GM10248 (cell line): ENCODE measurements around the gene PRRT1B.

Experiments
- CTCF ChIA-PET: fragments of 300-600 bp; sonication (Branson Sonifier 250); formaldehyde crosslinking; extraction: SDS; loops from one replicate; lab custom pipeline; 2021; ENCODE audit warnings: antibody characterized with exemption; lab: Yijun Ruan, JAX
- POLR2A ChIA-PET: fragments of 350-650 bp; sonication (Branson Sonifier 250); formaldehyde crosslinking; extraction: SDS; loops from one replicate; lab custom pipeline; 2020; ENCODE audit warnings: antibody characterized with exemption; lab: Yijun Ruan, JAX
- DNase-seq: peaks from one replicate; pipeline ENCODE4 v3.0.0; 2012; ENCODE audit errors: extremely low spot score
- TF ChIP-seq, protein P1 (sequence below): IDR thresholded peaks from 2 replicates; pipeline ENCODE4 v1.5.1; 2012; ENCODE audit warnings: mild to moderate bottlenecking, low read depth; ENCODE audit errors: extremely low read depth, missing control alignments, control extremely low read depth

PRRT1B gene

DNA sequence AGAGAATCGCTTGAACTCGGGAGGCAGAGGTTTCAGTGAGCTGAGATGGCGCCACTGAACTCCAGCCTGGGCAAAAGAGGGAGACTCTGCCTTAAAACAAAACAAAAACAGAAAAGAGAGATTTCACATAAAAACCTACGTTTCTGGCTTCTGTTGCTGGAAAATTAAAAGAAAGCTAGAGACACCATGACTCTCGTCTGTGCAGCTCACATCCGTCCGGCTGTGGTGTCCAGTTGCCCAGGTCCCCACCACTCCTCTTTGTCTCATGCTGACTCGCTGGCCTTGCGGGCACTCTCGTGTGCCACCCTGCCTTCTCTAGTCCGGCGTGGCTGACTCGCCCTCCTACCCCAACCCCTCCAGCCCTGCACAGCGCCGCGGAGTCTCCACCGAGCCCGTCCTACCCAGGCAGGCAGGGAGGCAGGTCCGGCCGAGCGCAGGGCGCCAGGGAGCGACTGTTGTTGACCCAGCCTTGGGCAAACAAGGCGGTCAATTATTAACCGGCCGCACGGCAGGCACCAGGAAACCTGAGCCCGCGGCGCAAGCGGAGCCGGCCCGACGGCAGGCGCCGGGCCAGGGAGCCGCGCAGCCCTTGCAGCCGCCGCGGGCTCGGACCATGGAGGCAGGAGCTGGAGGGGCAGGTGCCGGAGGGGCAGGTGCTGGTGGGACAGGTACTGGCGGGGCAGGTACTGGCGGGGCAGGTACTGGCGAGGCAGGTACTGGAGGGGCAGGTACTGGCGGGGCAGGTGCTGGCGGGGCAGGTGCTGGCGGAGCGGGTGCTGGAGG, at the start of gene PRRT1B:
Gene PRRT1B (plus strand): TSS at position 521 of the 783 bp plus-strand sequence. CDS start 93 bp downstream, at position 614.
- TF ChIP-seq, protein P1, sequence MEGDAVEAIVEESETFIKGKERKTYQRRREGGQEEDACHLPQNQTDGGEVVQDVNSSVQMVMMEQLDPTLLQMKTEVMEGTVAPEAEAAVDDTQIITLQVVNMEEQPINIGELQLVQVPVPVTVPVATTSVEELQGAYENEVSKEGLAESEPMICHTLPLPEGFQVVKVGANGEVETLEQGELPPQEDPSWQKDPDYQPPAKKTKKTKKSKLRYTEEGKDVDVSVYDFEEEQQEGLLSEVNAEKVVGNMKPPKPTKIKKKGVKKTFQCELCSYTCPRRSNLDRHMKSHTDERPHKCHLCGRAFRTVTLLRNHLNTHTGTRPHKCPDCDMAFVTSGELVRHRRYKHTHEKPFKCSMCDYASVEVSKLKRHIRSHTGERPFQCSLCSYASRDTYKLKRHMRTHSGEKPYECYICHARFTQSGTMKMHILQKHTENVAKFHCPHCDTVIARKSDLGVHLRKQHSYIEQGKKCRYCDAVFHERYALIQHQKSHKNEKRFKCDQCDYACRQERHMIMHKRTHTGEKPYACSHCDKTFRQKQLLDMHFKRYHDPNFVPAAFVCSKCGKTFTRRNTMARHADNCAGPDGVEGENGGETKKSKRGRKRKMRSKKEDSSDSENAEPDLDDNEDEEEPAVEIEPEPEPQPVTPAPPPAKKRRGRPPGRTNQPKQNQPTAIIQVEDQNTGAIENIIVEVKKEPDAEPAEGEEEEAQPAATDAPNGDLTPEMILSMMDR: no peak
- CTCF ChIA-PET: no interaction called here
- DNase-seq: no peak
- POLR2A ChIA-PET: no interaction called here

DNA sequence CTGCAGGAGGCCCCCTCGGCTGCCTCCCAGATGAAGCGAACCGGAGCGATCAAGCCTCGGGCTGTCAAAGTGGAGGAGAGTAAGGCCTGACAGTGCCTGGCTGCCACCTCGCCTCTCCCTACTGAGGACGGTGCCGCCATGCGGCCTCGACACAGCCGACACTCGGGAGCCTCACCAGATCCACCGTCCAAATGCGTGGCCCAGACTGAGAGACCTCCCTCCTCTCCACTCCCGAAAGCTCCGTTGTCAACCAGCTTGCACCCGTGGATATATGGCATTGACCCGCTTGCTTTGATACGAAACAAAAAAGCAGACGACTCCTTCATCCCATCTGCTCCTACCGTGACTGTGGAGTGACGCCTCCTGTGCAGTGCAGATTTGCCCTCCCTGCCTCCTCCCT, 49.5 kb upstream of the PRRT1B start:
- TF ChIP-seq, protein P1: no peak
- CTCF ChIA-PET: interaction anchor here (1.4 kb wide), 1 partner anchor 9 kb away, joined by 3 read pairs; no protein-coding TSS in a partner anchor
- POLR2A ChIA-PET: no interaction called here

DNA sequence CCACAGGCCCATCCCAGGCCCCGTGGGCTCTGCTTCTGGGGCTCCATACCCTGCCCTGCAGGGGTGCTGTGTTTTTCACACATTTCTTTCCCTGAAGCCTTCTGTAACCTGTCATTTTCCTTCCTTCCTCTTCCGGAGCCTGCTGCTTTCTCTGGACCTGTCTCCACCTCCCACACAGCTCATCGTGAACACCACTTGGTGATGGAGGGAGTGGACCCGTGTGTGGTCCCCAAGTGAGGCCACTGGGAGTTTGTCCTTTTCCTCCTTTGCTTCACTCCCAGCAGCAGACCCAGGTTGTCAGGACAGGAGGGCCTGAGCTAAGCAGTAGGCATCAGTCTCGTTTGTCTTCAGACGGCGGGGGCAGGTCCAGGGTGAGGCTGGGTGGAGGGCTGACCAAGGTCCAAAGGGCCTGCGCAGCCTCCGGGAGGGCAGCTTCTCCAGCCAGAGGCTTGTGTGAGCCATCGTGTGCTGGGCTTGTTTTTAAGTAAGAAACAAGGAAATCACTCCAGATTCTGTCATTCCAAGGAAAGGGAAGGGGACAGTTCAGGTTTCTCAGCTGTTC, 48.4 kb upstream of the PRRT1B start:
- TF ChIP-seq, protein P1: no peak
- ChIA-PET CTCF (interaction anchor here (1.4 kb wide), 1 partner anchor 10 kb away, joined by 3 read pairs; no protein-coding TSS in a partner anchor), POLR2A (no interaction called here)
- DNase-seq: no peak

More for the DNA sequence above, 49.5 kb upstream of the PRRT1B start:
- DNase-seq: no peak

DNA sequence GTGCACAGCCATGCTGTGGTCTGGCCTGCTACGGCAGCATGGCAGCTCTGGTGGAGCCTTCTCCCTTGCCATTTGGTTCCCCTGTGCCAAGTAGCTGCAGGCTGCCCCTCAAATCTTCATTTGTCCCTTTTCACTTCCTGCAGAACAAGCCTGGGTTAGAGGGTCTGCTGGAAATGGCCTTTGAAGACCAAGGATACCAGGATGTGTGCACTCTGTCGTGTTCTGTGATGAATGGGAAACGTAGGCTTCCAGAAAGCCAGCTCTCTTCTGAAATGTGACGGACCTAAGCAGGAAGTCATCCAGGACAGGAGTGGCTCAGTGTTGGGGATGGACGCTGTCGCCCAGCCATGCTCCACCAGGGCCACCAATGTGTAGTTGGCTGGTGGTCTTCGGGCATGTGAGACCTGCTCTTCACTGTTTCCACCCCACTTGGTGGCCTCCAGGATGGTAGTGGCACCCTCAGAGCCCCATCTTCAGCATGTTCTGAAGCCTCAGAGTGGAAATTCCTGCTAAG, 46.0 kb upstream of the PRRT1B start:
- CTCF ChIA-PET: interaction anchor here (1.0 to 2.2 kb wide), 4 partner anchors 14 to 256 kb away, joined by 3 to 5 read pairs (median 3); no protein-coding TSS in a partner anchor
- no peak for DNase-seq
- POLR2A ChIA-PET: no interaction called here
- TF ChIP-seq, protein P1: no peak

DNA sequence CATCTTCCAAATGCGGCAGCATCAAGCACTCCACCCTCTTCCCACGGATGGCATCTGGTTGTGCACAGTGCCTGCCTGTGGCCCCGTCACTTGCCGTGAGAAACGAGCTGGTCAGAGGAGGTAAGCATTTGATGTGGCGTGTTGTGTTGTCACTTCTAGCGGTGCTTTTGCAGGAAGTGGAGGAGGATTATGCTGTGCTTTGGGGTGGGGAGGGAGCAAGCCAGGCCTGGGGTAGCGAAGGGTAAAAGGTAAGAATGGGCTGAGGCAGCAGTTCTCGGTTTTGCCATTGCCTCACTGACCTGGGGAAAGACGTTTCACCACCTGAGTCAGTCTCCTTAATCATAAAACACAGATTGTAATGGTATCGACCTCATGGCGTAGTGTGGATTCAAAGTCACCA, 44.9 kb upstream of the PRRT1B start:
- TF ChIP-seq, protein P1: no peak

DNA sequence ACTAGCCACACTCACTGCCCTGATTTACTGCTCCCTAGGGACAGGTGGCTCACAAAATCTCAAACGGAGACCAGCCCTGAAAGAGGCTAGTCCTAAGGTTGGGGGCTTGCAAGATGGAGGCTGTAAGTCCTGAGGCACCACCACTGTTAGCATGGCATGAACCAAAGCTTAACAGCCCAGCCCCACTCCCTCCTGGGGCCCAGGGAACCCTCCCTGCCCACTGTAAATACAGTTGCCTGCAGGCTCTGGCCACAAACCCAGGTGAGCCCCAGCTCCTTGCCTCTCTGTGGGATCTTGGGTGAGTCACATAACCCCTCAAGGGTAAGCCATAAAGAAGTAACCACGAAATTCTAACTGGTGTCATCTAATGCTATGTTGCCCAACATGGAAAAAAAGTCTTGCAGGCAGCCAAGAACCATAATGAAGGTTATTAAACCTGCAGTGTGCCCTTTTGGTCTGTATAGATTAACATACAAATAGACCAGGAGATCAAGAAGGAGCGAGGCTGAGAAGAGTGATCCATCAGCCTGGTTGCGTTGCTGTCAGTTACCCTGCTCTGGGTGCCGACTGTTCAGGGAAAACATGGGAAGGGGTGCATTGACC, 44.3 kb upstream of the PRRT1B start:
- POLR2A ChIA-PET: no interaction called here
- no peak for DNase-seq
- TF ChIP-seq, protein P1: no peak
- CTCF ChIA-PET: interaction anchor here (2.2 kb wide), 1 partner anchor 23 kb away, joined by 5 read pairs; no protein-coding TSS in a partner anchor

More for the DNA sequence above, 44.9 kb upstream of the PRRT1B start:
- no peak for DNase-seq
- ChIA-PET CTCF (interaction anchor here (2.2 kb wide), 1 partner anchor 22 kb away, joined by 5 read pairs; no protein-coding TSS in a partner anchor), POLR2A (no interaction called here)
